K562 (cell line): Measurements from ENCODE around the gene GON4L. TPM values are rescaled to one million over a fixed set of nuclear protein-coding genes. Genes with fewer than 3 reads are reported as not detected.
A peak's percentile ranks its signal among the peaks of the same experiment; 100 is the strongest.
"Not testable (repeated sequence)": the region's sequence is repeated elsewhere in the genome, so short reads cannot be mapped to it uniquely, and the experiment has no call there.

Experiments
- ATAC-seq: fragments of 200-7000 bp; cut with Tn5 transposase; 3 replicates; pipeline ENCODE4 v1.9.1; 2020; ENCODE audit warnings: moderate library complexity
- BruUV-seq: library from RNA; stranded (reverse); fragments of 400-500 nt; replicated peaks from 2 replicates; lab custom pipeline; 2021; lab: Mats Ljungman, UMichigan
- CTCF ChIA-PET: fragments of 300-600 bp; formaldehyde crosslinking; extraction: SDS; loops from one replicate; lab custom pipeline; 2021; ENCODE audit warnings: low intra/inter-chr PET ratio; lab: Yijun Ruan, JAX
- POLR2A ChIA-PET: fragments of 300-600, 350-650 bp; sonication (Branson Sonifier 250); formaldehyde crosslinking; extraction: SDS; loops from one replicate; lab custom pipeline; 2021; ENCODE audit warnings: antibody characterized with exemption, inconsistent platforms; lab: Yijun Ruan, JAX
- DNase-seq, 4 experiments: peaks; one replicate each; pipeline versions ENCODE4 v3.0.0 to v3.0.0-alpha.2; 2011 to 2018; ENCODE audit warnings: low spot score in 3 of 4, mixed read lengths in 3 of 4; ENCODE audit errors: extremely low read depth in 1 of 4
- FAIRE-seq: peaks from 2 replicates; lab custom pipeline; 2011; peaks lifted over from hg19 to GRCh38; lab: Jason Lieb, UNC
- H2AFZ ChIP-seq: 2 replicates; pipeline ENCODE4 v1.6.0; 2011; ENCODE audit warnings: low read depth, low read length, control low read depth, inconsistent platforms
- H3K27ac ChIP-seq: fragments of 200-600 bp; 3 replicates; pipeline ENCODE4 v1.8.0; 2011; ENCODE audit warnings: low read depth, mild to moderate bottlenecking, control low read depth, inconsistent platforms, low read length, moderate library complexity, mixed read lengths; ENCODE audit errors: extremely low read depth
- H3K27me3 ChIP-seq, 2 experiments: fragments of 300-600 bp in 1 of 2; 2 replicates in 1 of 2; 3 replicates in 1 of 2; pipeline versions ENCODE4 v1.6.0 to v1.8.0; 2011; ENCODE audit warnings: inconsistent platforms in 2 of 2, low read length in 2 of 2, mild to moderate bottlenecking in 1 of 2, mixed read lengths in 1 of 2, moderate library complexity in 1 of 2; ENCODE audit not compliant: control insufficient read depth in 2 of 2, insufficient read depth in 2 of 2
- H3K36me3 ChIP-seq: fragments of 300-600 bp; 3 replicates; pipeline ENCODE4 v1.8.0; 2011; ENCODE audit warnings: mild to moderate bottlenecking, low read length, inconsistent platforms; ENCODE audit not compliant: control insufficient read depth, insufficient read depth
- H3K4me1 ChIP-seq, 2 experiments: fragments of 200-600 bp in 1 of 2; replicated peaks in 1 of 2; 2 replicates in 1 of 2; 3 replicates in 1 of 2; pipeline versions ENCODE4 v1.5.1 to v1.8.0; 2011; ENCODE audit warnings: inconsistent platforms in 2 of 2, low read length in 2 of 2, mild to moderate bottlenecking in 1 of 2, mixed read lengths in 1 of 2, moderate library complexity in 1 of 2; ENCODE audit not compliant: control insufficient read depth in 2 of 2, insufficient read depth in 2 of 2
- H3K4me2 ChIP-seq: 2 replicates; pipeline ENCODE4 v1.6.1; 2011; ENCODE audit warnings: low read length, control low read depth, inconsistent platforms, mixed read lengths; ENCODE audit not compliant: insufficient read depth
- H3K4me3 ChIP-seq: fragments of 200-600 bp; sonication (generic), shearing (Covaris generic); 2 replicates; pipeline ENCODE4 v1.5.1; 2016; ENCODE audit warnings: control low read depth, inconsistent platforms
- H3K79me2 ChIP-seq: fragments of 200-600 bp; 3 replicates; pipeline ENCODE4 v1.8.0; 2011; ENCODE audit warnings: low read length, inconsistent platforms; ENCODE audit not compliant: control insufficient read depth, insufficient read depth
- H3K9ac ChIP-seq, 2 experiments: 2 replicates each; pipeline versions ENCODE4 v1.6.0 to v1.6.1; 2011; ENCODE audit warnings: low read depth in 2 of 2, low read length in 2 of 2, control low read depth in 1 of 2, inconsistent platforms in 1 of 2, mild to moderate bottlenecking in 1 of 2, mixed read lengths in 1 of 2; ENCODE audit not compliant: insufficient read depth in 1 of 2
- H3K9me1 ChIP-seq: one replicate; pipeline ENCODE4 v1.6.0; 2011; ENCODE audit warnings: inconsistent platforms, mild to moderate bottlenecking, low read length, moderate library complexity; ENCODE audit not compliant: control insufficient read depth, insufficient read depth
- H3K9me3 ChIP-seq: replicated peaks from 2 replicates; pipeline ENCODE4 v1.5.1; 2011; ENCODE audit warnings: low read depth, low read length, inconsistent platforms; ENCODE audit not compliant: control insufficient read depth, insufficient read depth
- H4K20me1 ChIP-seq: replicated peaks from 2 replicates; pipeline ENCODE4 v1.6.1; 2011; ENCODE audit warnings: low read length, inconsistent platforms, mixed read lengths; ENCODE audit not compliant: control insufficient read depth, insufficient read depth
- ARID1B ChIP-seq: fragments of 450-650 bp; IDR thresholded peaks from 2 replicates; pipeline ENCODE4 v1.6.1; 2016; ENCODE audit warnings: antibody characterized with exemption, mild to moderate bottlenecking, inconsistent platforms
- BRD9 ChIP-seq: fragments of 450-650 bp; IDR thresholded peaks from 2 replicates; pipeline ENCODE4 v1.6.1; 2018; ENCODE audit warnings: low read depth; ENCODE audit not compliant: partially characterized antibody
- CTCF ChIP-seq, 3 experiments: IDR thresholded peaks in 2 of 3; conservative IDR thresholded peaks in 1 of 3; 2 replicates each; pipeline ENCODE4 v1.5.1; 2011 to 2012; ENCODE audit warnings: low read length in 3 of 3, mild to moderate bottlenecking in 3 of 3, control low read depth in 2 of 3, improper control_type of control experiment in 1 of 3, inconsistent platforms in 1 of 3, low read depth in 1 of 3, mixed read lengths in 1 of 3, moderate library complexity in 1 of 3; ENCODE audit not compliant: insufficient read depth in 2 of 3
- EP400 ChIP-seq: fragments of 450-650 bp; IDR thresholded peaks from 2 replicates; pipeline ENCODE4 v1.6.1; 2017; ENCODE audit warnings: antibody characterized with exemption, mild to moderate bottlenecking, moderate library complexity
- GABPA ChIP-seq: fragments of 200-800 bp; sonication (Bioruptor generic); conservative IDR thresholded peaks from 2 replicates; pipeline ENCODE4 v1.6.1; 2016; ENCODE audit warnings: low read depth, missing genetic modification characterization, missing compliant biosample characterization
- MTA3 ChIP-seq: fragments of 450-650 bp; formaldehyde crosslinking; IDR thresholded peaks from 2 replicates; pipeline ENCODE4 v1.6.1; 2017; ENCODE audit warnings: mild to moderate bottlenecking, borderline replicate concordance
- PKNOX1 ChIP-seq: fragments of 450-650 bp; IDR thresholded peaks from 2 replicates; pipeline ENCODE4 v1.6.1; 2016
- POLR2G ChIP-seq: fragments of 200-400 bp; formaldehyde crosslinking; IDR thresholded peaks from 2 replicates; pipeline ENCODE4 v1.6.1; 2017; ENCODE audit warnings: low read depth, mild to moderate bottlenecking, antibody characterized with exemption, low read length, moderate library complexity
- TAF9B ChIP-seq: fragments of 450-650 bp; IDR thresholded peaks from 2 replicates; pipeline ENCODE4 v1.6.1; 2018; ENCODE audit warnings: mild to moderate bottlenecking; ENCODE audit not compliant: partially characterized antibody
- ZBTB7A ChIP-seq: IDR thresholded peaks from 2 replicates; pipeline ENCODE4 v1.6.1; 2011; ENCODE audit warnings: low read depth, mild to moderate bottlenecking, low read length, moderate library complexity, borderline replicate concordance; ENCODE audit not compliant: control insufficient read depth
- WGBS: fragments of 100-300 bp; shearing (Covaris generic); methylation state at CpG from one replicate; pipeline ENCODE4 v1.1.6; 2016; ENCODE audit warnings: low coverage, mixed read lengths; ENCODE audit not compliant: insufficient coverage; ENCODE audit errors: missing lambda C conversion rate; 5-methylcytosine and 5-hydroxymethylcytosine counted together
- in situ Hi-C: fragments of 300-500 bp; cut with MboI; formaldehyde crosslinking; loops from 4 replicates; pipeline ENCODE4 v1.15.0; 2018; ENCODE audit warnings: inconsistent platforms, mixed read lengths
- intact Hi-C: fragments of 100-400 bp; cut with micrococcal nuclease; formaldehyde crosslinking; loops from 2 replicates; pipeline ENCODE4 v1.14.2; 2022
- polyA plus RNA-seq, 8 experiments: library from polyadenylated mRNA; depleted of rRNA in 4 of 8; stranded (reverse) in 5 of 8; unstranded in 3 of 8; fragments of >200 nt; fragmentation: Nextera tagmentation in 2 of 8; fragmentation: Illumina TruSeq in 1 of 8; extraction: Ambion mirVana in 2 of 8; extraction: Trizol in 1 of 8; gene quantifications; 2 replicates each; pipeline versions ENCODE4 v1.2.1 to v1.2.3, GENCODE V29; 2011 to 2014; ENCODE audit warnings: inconsistent platforms in 1 of 8, missing spikeins in 1 of 8
- total RNA-seq, 7 experiments: library from RNA; depleted of rRNA in 6 of 7; stranded (reverse); fragments of >200 nt in 6 of 7; fragmentation: Illumina TruSeq in 2 of 7; extraction: Trizol in 2 of 7; gene quantifications; 2 replicates each; pipeline versions ENCODE4 v1.2.1 to v1.2.3, GENCODE V29; 2011 to 2021; ENCODE audit warnings: low replicate concordance in 1 of 7

Gene GON4L
- total and polyA plus RNA-seq, 9 of the 15 experiments (the other 6 are each of a cell fraction or from before 2014, with no cell fraction given), result 20.2 to 47.4 (median 33.6) TPM

DNA sequence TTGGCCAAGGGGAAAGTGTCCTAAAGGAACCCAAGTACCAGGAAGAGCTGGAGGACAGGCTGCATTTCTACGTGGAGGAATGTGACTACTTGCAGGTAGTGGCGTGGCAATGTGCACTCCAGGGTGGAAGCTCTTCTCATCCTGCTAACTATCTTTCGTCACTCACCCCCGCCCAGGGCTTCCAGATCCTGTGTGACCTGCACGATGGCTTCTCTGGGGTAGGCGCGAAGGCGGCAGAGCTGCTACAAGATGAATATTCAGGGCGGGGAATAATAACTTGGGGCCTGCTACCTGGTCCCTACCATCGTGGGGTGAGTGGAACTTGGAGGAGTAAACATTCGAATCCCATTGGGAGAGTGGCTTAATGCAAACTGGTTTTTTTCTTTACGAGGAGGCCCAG is 109.4 kb downstream of the GON4L start:
- POLR2A ChIA-PET, H3K79me2 ChIP-seq, H3K4me1 ChIP-seq, DNase-seq, H3K4me3 ChIP-seq, H2AFZ ChIP-seq, FAIRE-seq, H3K9me3 ChIP-seq: not testable (repeated sequence)
- TF ChIP-seq POLR2G, result 0 out of 2 replicates have a peak, but pooled peaks have one; percentile 2
- TF ChIP-seq, all 486 proteins: peak for 1; not testable (repeated sequence) for 485
- H3K4me2 ChIP-seq, CTCF ChIA-PET, H3K9me1 ChIP-seq, H3K27ac ChIP-seq, H4K20me1 ChIP-seq, intact Hi-C loops, BruUV-seq, H3K9ac ChIP-seq, H3K27me3 ChIP-seq, ATAC-seq: not testable (repeated sequence)
- WGBS, result 90% methylated on average over 10 of the region's 12 CpGs
- in situ Hi-C loops, result loop anchor here (5.0 kb wide), 1 partner anchor 135 kb away; the partner anchor contains the start of gene MSTO1
- peaks cover 30% of the 10 kb centered on the region; the same call in 1 of the 3 replicates for H3K36me3 ChIP-seq

DNA sequence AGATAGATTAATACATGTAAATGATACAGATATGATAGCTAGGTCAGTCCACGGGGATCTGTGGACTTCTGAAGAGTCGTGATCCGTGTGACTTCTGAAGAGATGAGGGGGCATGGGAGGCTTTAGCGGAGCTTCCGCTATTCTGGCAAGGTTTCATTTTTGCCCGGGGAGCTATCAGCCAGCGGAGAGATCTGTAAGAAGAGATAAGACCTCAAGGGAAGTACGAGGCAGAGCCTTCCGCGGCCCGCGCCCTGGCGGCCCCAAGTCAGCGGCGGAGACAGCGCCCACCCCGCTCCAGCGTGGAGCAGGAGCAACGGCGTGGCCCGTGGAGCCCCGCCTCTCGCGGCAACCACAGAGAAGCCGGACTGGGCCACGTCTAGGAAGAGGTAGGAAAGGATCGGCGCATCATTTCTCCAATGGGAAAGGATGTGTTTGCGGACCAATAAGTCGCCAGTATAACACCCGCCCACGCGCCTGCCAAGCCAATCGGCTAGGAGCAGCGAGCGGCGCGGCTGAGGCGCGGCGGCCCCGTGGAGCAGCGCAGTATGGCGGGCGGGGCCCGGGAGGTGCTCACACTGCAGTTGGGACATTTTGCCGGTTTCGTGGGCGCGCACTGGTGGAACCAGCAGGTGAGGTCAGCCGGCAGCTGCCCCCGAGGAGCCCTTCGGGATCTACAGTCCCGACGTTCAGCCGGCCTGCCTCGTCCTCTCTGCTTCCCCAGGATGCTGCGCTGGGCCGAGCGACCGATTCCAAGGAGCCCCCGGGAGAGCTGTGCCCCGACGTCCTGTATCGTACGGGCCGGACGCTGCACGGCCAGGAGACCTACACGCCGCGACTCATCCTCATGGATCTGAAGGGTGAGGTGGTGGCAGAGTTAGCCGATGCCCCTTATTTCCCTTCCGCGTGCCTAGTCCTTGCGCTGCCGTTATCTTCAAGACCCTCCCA is 111.5 kb downstream of the GON4L start:
- peaks cover 16% of the 10 kb centered on the region; the same call in 1 of the 3 replicates for H3K36me3 ChIP-seq
- CTCF ChIA-PET, BruUV-seq, H3K9me3 ChIP-seq, H3K9me1 ChIP-seq, H3K4me1 ChIP-seq, intact Hi-C loops, H3K27me3 ChIP-seq, H4K20me1 ChIP-seq, H3K79me2 ChIP-seq: not testable (repeated sequence)
- peak overlapping the region; percentile 83 for H3K4me2 ChIP-seq
- under 1% methylated on average over 30 of the region's 77 CpGs for WGBS
- POLR2A ChIA-PET, result interaction anchor here (0.6 to 1.1 kb wide), 8 partner anchors 11 to 372 kb away, joined by 3 read pairs; no protein-coding TSS in a partner anchor
- peak overlapping the region; percentile 77 for H3K27ac ChIP-seq
- ATAC-seq (peak; percentile 96), FAIRE-seq (peak; percentile 96), DNase-seq (peak; percentile 79 to 98 (median 84))
- peak overlapping the region; percentile 71 for H2AFZ ChIP-seq
- in situ Hi-C loops, result loop anchor here (5.0 kb wide), 1 partner anchor 133 kb away; the partner anchor contains the start of gene MSTO1
- peak overlapping the region; percentile 81 to 93 for H3K9ac ChIP-seq
- peak overlapping the region; percentile 41 for H3K4me3 ChIP-seq
- TF ChIP-seq EP400 (peak; percentile 93), PKNOX1 (peak; percentile 86), ARID1B (peak; percentile 75), BRD9 (peak; percentile 58), MTA3 (peak; percentile 86), CTCF (IDR thresholded peaks at IDR 0.05 in 2 of 3, conservative IDR thresholded peaks at IDR 0.05 in 1 of 3; ENCODE audit: insufficient read depth in 2 of 3, low read depth in 1 of 3, low read length in 3 of 3) (peak in 1 of 3 experiments; percentile 30; a peak in 1 of 6 replicates), ZBTB7A (peak; percentile 68; the same call in 1 of the 2 replicates), GABPA (peak; percentile 52), TAF9B (peak; percentile 79)
